Pulmonary artery endothelial cell (primary cell): Measurements from ENCODE around the gene CAPZA2. TPM values are rescaled to one million over a fixed set of nuclear protein-coding genes. Genes with fewer than 3 reads are reported as not detected.
"Not testable (repeated sequence)": the region's sequence is repeated elsewhere in the genome, so short reads cannot be mapped to it uniquely, and the experiment has no call there.

Experiments used
- DNase-seq: peaks from one replicate; pipeline ENCODE4 v3.0.0-alpha.2; 2011; ENCODE audit warnings: low read depth, low spot score
- total RNA-seq: library from RNA; depleted of rRNA; stranded (reverse); fragments of >200 nt; gene quantifications from 2 replicates; pipeline ENCODE4 v1.2.3, GENCODE V29; 2014

Gene CAPZA2
- total RNA-seq, 1 donor from 2014 or later = 304 TPM

DNA sequence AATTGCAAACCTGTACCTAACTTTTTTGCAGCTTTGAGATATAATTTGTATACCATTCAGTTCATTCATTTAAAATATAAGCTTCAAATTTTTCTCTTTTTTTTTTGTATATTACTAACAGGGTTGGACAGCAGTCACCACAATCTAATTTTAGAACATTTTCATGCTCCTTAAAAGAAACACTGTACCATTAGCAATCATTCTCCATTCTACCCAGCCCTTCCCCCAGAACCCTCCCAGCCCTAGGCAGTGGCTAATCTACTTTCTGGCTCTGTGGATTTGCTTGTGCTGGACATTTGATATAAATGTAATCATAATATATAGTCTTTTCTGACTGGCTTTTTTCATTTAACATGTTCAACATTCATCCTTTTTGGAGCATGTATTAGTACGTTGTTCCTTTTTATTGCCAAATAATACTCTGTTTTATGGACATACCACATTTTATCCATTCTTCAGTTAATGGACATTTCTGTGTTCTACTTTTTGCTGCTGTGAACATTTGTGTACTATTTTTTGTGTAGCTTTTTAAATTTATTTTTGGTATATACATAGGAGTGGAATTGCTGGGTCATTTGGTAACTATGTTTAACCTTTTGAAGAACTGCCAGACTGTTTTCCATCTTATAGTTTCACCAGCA is 50.0 kb downstream of the CAPZA2 start:
- DNase-seq = no peak

DNA sequence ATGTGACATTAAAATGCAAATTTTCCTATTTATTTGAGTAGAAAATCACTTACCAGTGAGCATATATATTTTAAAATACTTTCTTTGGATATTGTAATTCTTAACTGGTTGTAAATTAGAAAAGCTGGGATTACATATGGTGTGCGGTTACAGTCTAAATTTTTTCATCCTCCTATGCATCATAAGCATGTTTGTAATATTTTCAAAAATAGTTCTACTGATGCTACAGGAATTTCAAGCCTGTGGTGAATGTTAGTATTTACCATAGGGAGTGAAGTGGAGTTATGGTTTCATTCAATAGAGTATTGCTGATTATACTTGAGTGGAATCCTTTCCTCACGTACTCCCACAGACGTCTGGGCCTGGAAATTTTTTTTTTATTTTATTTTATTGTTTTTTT is 56.3 kb downstream of the CAPZA2 start:
- DNase-seq = no peak

DNA sequence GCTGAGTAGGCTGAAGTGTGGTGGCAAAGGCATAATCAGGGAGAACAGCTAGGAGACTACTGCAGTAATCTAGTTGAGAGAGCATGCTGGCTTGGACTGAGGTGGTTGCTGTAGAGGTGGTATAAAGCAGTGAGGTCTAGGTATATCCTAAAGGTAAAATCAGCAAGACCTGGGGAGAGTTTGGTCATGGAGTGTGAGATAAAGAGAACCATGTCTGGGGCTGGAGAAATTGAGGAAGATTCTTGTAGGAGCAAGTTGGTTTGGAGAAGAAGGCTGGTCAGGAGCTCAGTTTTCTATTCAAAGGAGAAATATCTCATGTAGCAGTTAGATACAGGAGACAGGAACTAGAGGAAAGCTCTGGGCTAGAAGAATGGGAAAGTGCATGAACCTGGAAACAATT is 58.0 kb downstream of the CAPZA2 start:
- no peak for DNase-seq

DNA sequence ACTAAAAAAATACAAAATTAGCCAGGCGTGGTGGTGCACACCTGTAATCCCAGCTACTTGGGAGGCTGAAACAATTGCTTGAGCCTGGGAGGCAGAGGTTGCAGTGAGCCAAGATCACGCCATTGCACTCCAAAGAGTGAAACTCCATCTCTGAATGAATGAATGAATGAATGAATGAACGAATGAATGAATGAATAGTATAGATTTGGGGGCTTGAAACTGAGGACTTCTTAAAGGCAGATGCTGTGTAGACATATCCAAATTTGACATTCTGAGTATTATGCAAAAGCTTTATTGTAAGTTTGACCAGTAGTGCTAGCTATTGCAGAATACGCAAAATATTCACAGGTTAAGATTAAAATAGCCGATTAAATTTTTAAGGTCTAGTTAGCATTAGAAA is 60.2 kb downstream of the CAPZA2 start:
- no peak for DNase-seq

DNA sequence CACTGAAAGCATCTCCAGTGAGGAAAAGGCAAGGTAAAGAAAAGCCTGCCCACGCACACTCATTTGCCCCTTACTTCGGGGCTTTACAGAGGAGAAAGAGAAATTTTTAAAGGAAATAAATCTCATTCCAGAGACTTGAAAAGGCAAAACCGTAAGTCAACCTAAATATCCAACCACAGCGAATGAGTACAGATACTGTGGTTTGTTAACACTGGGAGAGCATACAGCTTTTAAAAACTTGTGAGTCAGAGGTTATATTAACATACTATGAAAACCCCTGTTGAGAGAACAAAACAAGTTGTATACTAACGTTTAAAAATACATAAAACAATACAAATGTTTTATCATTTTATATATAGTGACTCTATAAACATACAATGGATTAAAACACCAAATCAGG is 62.4 kb downstream of the CAPZA2 start:
- DNase-seq = no peak

DNA sequence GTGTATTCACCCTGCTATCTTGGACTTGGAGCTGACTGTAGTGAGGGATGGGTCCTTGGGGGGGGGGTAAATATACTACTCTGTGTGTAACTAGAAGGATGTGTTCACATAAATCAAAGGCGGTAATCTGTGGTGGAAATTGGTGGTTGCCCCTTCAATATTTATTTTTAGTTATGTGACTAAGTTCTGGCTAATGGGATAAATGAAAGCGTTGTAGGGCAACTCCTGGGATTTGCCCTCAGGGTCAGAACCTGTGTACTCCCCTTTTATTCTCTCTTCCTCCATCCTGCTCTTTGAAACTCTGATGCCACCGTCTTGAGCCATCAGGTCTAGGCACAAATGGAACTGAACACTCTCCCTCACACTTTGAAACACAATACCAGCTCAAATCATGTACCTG is 66.6 kb downstream of the CAPZA2 start:
- DNase-seq = no peak

DNA sequence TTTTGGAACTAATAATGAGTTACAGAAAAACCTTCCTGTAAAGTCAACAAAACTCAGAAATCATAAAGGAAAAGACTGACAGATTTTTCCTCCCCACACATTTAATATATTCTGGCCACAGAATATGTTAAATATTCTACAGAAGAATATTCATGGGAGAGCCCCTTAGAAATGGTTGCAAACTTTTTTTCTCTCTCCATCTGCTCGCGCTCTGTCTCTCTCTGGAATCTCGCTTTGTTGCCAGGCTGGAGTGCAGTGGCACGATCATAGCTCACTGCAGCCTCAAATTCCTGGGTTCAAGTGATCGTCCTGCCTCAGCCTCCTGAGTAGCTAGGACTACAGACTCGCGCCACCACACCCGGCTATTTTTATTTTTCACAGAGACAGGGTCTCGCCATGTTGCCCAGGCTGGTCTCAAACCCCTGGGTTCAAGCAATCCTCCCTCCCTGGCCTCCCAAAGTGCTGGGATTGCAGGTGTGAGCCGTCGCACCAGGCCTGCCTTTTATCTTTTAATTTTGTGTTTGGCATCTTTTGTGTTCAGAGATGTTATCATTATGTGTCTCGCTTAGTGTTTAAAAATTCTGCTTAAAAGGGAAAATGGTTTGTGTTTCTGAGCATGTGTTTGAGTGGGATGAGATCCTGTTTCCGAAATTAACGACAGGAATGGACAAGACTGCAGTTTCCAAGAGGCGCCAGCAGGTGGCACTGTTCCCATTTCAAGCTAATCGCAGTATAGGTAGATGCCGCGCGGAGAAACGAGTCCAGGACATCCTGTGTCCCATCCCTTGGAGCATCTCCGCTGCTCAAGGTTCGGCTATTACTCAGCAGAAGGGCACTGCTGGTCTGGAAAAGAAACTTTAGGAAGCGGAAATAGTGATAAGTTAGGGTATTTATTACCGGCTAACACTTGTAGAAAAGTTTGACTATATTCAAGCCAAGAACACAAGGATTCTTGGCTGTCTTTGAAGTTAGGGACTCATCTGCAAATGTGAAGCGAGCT is 67.8 kb downstream of the CAPZA2 start:
- peak; percentile 30 for DNase-seq

DNA sequence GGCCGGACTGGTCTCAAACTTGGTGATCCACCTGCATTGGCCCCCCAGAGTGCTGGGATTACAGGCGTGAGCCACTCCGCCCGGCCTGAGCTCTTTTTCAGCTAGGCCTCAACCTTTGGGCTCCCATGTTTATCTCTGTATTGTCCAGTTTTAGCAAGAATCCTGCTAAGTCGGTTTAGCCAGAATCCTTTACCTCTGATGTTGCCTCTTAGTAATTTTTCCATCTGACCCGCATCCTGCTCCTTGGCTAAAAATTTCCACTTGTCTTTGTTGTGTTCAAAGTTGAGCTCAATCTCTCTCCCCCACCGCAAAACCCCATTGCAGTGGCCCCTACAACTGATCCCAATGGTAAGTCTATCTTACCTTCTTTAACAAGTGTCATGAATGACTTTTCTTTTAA is 70.2 kb downstream of the CAPZA2 start:
- no peak for DNase-seq

DNA sequence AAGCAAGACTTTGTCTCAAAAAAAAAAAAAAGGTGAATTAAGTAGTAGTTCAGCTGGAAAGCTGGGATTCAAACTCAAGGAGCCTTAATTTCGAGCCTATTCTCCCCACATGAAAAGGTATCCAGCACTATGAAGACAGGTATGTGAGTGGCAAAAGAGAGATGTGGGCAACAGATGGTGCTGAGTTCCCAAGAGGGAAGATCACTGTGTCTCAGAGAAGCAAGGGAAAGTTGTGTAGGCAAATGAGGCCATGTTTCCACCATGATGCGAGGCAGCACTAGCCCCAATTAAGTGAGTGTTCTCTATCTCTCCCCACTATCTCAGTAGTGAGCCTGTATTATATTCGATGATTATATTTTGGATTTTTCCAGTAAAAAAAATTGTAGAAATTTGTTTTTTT is 71.1 kb downstream of the CAPZA2 start:
- no peak for DNase-seq

DNA sequence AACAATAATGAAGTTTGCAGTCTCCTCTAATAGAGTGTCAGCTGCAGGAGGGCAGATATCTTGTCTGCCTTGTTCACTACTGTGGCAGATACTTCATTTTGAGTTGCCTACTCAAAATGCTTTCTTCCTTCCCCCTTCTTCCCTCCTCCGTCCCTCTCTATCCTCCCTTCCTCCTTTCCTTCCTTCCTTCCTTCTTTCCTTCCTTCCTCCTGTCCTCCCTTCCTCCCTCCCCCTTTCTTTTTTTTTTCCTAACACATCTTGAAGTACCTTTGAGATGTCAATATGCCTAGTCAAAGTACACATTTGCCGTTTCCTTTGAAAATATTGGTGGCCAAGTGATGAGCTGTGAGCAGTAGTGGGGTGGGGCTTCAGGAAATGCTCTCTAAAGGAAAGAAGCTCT is 72.2 kb downstream of the CAPZA2 start:
- no peak for DNase-seq

DNA sequence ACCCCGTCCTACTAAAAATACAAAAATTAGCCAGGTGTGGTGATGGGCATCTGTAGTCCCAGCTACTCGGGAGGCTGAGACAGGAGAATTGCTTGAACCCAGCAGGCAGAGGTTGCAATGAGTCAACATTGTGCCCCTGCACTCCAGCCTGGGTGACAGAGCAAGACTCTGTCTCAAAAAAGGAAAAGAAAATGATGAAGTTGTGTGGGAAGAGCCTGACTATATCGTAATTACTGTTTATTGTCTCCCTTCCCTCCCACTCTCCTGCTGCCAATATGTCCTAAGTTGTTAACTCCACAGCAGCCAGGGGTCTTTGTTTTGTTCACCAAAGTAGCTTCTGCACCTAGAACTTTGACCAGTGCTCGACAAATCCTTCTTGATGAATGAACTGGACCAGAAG is 74.5 kb downstream of the CAPZA2 start:
- not testable (repeated sequence) for DNase-seq

DNA sequence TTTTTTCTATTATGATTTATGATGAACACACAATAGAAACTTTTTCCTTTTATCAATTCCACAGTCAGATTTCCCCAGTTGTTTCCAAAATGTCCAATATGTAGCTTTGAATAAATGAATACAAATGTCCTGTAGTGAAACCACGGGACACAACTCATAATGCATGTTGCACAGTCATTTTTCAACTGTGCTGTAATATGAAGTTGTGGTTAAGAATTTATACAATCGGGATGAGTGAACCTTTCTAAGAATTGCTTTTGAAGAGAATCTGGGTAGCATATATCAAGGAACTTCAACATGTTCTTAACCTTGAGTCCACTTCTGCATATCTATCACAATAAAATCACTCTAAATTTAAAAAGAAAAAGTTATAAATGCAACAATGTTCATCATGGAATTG is 76.3 kb downstream of the CAPZA2 start:
- DNase-seq = no peak

DNA sequence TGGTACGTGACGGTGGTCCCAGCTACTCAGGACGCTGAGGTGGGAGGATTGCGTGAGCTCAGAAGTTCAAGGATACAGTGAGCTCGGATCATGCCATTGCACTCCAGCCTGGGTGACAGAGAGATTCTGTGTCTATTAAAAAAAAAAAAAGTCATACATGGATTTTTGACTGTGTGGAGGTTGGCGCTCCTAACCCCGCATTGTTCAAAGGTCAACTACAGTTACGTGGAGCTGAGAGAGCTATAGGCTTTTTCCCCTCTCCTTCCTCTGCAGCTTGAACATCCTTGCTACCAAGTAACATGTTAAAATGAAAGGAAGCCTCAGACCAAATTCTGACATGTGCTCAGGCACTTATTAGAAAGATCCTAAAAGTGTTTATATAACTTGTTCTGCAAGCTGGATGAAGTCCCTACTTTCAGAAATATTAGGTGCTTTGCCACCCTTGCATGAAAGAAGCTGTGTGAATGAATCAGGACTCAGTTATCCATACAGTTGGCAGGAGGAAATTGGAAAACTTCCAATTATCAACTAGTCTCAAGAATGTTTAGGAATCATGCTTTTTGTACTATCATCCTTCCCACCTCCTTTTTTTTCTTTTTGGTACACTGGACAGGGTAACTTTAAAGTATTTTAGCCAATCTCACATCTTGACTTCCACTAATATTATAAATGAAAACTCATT is 78.4 kb downstream of the CAPZA2 start:
- DNase-seq = no peak

DNA sequence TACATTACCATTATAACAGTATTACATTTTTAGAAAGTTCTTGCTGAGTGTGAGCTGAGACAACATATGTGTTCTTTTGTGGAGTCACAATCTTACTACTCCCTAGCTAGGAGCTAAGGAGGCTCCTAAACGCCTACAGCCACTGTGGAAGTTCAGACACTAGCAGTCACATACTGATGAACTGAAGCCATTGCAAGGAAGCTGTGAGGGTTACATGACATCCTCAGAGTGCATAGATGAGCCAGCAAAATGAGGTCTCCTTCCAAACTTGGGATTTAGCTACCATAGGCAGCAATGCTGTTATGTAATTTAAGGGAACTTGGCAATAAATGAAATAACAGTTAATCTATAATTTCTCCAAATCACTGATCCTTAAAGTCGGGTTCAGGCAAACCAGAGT is 80.1 kb downstream of the CAPZA2 start:
- no peak for DNase-seq

DNA sequence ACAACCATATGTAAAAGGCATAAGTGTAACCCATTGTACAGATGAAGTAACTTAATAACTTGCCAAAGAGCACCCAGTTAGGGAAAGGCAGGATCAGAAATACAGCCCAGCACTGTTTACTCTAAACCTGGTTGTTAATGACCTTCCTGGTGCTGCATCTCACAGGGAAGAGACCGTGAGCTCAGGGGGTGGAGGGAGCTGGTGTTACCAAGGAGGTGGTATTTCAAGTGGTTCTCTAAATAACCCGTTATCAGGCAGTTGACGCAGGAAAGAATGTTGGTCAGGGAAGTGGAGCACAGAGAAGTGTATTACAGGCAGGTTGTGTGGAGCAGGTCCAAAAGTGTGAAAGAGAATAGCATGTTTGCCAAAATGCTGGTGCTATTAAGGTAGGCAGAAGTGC is 86.5 kb downstream of the CAPZA2 start:
- DNase-seq = no peak

DNA sequence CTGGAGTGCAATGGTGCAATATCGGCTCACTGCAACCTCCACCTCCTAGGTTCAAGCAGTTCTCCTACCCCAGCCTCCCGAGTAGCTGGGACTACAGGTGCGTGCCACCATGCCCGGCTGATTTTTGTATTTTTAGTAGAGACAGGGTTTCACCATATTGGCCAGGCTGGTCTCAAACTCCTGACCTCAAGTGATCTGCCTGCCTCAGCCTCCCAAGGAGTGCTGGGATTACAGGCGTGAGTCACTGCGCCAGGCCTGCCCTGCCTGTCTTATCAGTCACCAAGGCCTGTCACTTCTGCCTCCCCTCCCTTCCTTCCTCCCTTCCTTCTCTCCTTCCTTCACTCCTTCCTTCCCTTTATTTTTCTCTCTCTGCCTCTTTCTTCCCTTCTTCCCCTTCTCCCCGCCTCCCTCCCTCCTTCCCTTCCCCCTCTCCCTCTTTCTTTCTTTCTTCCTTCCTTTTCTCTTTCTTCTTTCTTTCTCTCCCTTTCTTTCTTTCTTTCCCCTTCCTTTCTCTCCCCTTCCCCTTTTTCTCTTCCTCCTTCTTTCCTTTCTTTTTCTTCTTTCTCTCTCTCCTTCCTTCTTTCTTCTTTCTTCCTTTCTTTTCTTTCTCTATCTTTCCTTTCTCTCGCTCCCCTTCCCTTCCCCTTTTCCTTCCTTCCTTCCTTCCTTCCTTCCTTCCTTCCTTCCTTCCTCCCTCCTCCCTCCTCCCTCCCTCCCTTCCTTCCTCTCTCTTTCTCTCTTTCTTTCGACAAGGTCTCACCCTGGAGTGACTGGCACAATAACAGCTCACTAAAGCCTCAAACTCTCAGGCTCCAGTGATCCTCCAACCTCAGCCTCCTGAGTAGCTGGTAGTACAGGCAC is 87.8 kb downstream of the CAPZA2 start:
- DNase-seq = no peak

DNA sequence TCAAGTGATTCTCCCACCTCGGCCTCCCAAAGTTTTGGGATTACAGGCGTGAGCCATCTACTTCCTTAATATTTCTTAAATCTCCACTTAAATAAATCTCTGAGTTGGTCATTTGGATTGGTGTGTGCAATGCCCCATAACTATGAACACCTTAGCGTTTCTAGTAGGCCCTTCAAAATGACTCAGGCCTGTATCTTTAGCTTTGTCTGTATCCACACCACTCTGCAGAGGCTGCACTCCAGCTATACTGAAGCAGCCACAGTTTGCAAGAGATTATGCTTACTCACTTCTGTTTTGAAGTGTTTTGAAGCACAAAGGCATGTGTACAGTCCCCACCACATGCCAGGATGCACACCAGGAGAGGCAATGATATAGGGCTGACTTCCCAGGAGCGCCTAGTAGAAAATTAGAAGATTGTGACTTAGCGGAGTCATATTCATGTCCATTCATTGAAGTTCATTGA is 88.5 kb downstream of the CAPZA2 start:
- no peak for DNase-seq

DNA sequence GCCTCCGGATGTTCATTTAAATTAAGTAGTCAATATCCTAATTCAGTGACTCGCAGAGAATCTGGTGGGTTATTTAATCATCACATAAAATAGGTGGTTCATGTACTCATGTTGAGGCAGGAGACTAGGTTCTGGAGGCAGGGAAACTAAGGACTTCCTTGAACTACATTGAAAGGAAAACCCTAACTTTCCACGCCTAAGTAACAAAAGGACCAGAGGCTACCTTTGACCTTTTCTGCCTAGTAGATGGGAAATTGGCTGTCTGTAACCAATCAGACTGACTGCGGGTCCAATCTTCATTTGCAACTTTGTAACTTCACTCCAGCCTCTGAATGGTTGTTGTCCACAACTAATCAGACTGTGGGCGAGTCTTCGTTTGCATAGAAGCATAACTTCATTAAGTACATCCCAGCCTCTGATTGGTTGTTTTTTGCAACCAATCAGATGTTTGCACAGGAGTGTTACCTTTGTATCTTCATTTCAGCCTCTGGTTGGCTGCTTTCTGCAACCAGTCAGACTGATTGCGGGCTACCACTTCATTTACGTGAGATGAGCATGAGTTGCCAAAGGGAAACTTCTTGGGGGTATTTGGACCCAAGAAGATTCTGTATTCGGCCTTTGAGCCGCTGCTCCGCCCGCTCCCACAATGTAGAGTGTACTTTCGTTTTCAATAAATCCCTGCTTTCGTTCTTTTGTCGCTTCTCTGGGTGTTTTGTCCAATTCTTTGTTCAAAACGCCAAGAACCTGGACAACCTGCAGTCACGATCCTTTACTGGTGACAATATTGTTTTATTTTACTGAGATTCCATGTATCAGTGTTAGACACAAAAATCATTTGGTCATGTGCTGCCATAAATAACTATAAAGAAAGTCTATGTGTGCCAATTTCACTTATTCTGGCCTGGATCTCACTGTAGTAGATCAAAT is 89.2 kb downstream of the CAPZA2 start:
- no peak for DNase-seq

DNA sequence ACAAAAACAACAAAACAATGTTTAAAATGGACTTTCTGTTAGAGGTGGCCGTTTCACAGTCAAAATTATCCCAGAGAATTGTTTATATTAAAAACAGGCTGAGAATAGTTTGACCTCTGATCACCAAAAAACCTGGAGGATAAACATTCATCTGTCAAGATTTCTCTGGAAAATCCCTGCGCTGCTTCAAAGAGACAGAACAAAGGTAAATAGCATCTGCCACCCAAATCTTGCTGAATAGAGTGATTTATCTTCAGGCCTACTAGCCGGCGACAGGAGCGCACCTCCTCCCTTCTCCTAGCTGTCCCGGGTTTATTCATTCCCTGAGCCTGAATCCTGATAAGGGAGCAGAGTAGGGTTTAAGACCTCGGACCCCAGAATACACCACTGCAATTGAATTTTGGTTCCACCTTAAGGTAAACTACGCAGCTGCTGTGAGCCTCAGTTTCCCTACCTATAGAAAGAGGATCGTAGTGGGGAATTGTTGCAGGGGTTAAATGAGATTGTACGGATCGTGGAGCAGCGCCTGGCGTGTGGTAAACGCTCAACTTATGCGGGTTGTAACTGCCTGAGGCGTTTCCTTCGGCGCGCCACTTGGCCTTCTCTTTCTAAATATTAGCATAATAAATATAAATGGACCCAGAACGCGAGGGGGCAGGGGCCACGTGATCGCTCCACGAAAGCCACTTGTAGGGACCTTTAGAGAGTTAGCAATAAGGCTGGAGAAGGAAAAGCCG is 90.4 kb downstream of the CAPZA2 start:
- DNase-seq = no peak
